HFFc6 (cell line): ENCODE measurements around the gene MEF2A. TPM values are rescaled to one million over a fixed set of nuclear protein-coding genes. Genes with fewer than 3 reads are reported as not detected.

ENCODE experiments used
- DNase-seq: peaks from one replicate; pipeline ENCODE4 v3.0.0-alpha.2; 2018
- H3K27ac Mint-ChIP-seq: 2 replicates; pipeline ENCODE4 v1.8.0; 2020; ENCODE audit warnings: mild to moderate bottlenecking, mixed read lengths
- H3K27me3 Mint-ChIP-seq: 2 replicates; pipeline ENCODE4 v1.8.0; 2021; ENCODE audit warnings: mild to moderate bottlenecking, moderate library complexity, mixed read lengths; ENCODE audit not compliant: insufficient read depth
- H3K36me3 Mint-ChIP-seq: 2 replicates; pipeline ENCODE4 v1.8.0; 2021; ENCODE audit warnings: low read depth, mixed read lengths
- H3K4me1 Mint-ChIP-seq: 2 replicates; pipeline ENCODE4 v1.8.0; 2020; ENCODE audit warnings: low read depth, mixed read lengths
- H3K4me3 Mint-ChIP-seq: 2 replicates; pipeline ENCODE4 v1.8.0; 2020; ENCODE audit warnings: mild to moderate bottlenecking, moderate library complexity, mixed read lengths
- H3K9me3 Mint-ChIP-seq: 2 replicates; pipeline ENCODE4 v1.8.0; 2020; ENCODE audit warnings: mild to moderate bottlenecking, mixed read lengths
- total RNA-seq, 6 experiments: library from RNA; stranded (reverse); fragmentation: NEBNext Ultra II Directional; extraction: Animal tissue kit (Norgen Biotek cat#: 25700); gene quantifications; 2 replicates in 1 of 6; 3 replicates in 5 of 6; pipeline ENCODE4 v1.2.3, GENCODE V29; 2021
- TF ChIP-seq, protein P1 (sequence below): fragments of 200-600 bp; sonication (generic); IDR thresholded peaks from 2 replicates; pipeline ENCODE4 v1.5.0; 2021; ENCODE audit warnings: antibody characterized with exemption, mild to moderate bottlenecking

Gene MEF2A
- total RNA-seq, 6 experiments from 2014 or later, result 22.8 to 25.8 (median 24.0) TPM

DNA sequence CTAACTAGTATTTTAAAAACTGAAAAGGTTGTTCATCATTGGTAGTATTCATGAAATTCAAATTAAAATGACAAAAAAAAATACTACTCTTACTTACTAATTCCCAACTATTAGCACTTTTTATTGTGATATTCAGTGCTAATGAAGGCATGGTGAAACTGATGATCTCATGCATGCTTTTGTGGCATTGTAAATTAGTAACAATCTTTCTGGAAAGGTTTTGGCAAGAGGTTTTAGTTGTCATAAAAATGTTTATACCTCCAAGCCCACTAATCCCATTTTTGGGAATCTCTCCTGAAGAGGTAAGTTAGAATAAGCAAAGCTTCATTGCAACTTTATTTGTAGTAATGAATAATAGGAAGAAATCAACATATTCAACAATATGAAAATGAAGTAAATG is 114.5 kb downstream of the MEF2A start:
- DNase-seq, result no peak
- TF ChIP-seq, protein P1, sequence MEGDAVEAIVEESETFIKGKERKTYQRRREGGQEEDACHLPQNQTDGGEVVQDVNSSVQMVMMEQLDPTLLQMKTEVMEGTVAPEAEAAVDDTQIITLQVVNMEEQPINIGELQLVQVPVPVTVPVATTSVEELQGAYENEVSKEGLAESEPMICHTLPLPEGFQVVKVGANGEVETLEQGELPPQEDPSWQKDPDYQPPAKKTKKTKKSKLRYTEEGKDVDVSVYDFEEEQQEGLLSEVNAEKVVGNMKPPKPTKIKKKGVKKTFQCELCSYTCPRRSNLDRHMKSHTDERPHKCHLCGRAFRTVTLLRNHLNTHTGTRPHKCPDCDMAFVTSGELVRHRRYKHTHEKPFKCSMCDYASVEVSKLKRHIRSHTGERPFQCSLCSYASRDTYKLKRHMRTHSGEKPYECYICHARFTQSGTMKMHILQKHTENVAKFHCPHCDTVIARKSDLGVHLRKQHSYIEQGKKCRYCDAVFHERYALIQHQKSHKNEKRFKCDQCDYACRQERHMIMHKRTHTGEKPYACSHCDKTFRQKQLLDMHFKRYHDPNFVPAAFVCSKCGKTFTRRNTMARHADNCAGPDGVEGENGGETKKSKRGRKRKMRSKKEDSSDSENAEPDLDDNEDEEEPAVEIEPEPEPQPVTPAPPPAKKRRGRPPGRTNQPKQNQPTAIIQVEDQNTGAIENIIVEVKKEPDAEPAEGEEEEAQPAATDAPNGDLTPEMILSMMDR, result no peak
- Mint-ChIP-seq H3K27me3 (no peaks in the 10 kb centered on the region; the same call in 1 of the 2 replicates), H3K9me3 (no peaks in the 10 kb centered on the region; the same call in 1 of the 2 replicates), H3K4me1 (peaks cover 15% of the 10 kb centered on the region), H3K4me3 (no peak overlapping the region), H3K27ac (no peak overlapping the region), H3K36me3 (peaks cover 37% of the 10 kb centered on the region)

DNA sequence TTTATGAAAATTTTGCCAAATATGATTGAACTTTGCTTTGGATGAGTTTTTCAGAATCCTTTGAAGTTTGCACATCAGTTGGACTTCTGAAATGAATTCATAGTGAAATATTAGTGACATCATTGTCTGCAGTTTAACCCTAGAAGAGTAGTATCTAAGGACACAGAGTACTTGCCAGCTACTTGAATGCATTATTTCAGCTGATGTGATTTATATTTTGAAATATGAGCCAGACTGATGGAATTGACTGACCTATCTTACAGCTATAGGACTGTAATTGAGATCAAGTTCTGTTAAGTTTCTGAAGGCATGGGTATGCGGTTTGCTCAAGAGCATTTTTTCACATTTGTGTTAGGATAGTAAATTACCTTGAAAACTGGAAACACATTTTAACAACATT is 116.2 kb downstream of the MEF2A start:
- no peaks in the 10 kb centered on the region; the same call in 1 of the 2 replicates for H3K27me3 Mint-ChIP-seq
- H3K36me3 Mint-ChIP-seq, result peaks cover 45% of the 10 kb centered on the region
- DNase-seq, result no peak
- peak overlapping the region; percentile 22; the same call in 1 of the 2 replicates for H3K27ac Mint-ChIP-seq
- TF ChIP-seq, protein P1, result no peak
- H3K4me3 Mint-ChIP-seq, result no peak overlapping the region
- H3K4me1 Mint-ChIP-seq, result peaks cover 15% of the 10 kb centered on the region
- peaks cover 9% of the 10 kb centered on the region for H3K9me3 Mint-ChIP-seq

DNA sequence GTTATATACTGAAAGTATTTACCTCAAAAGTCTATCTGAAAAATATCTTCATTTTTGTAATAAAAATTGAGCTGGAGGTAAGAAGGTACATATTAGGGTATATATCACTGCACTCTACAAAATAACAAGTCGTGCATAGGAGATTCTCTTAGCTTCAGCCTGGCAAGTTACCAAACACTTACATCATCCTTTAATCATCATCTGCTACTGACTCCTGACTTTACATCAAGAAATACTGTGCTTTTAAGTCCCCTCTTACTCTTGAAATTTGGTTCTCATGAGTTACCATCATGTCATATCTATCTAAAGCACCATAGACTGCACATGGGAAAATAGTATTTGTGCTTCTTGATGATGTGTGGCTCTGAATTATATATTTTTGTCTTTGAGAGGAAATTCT is 116.7 kb downstream of the MEF2A start:
- H3K36me3 Mint-ChIP-seq, result peaks cover 45% of the 10 kb centered on the region
- H3K27ac Mint-ChIP-seq, result peak overlapping the region; percentile 22; the same call in 1 of the 2 replicates
- H3K4me1 Mint-ChIP-seq, result peaks cover 15% of the 10 kb centered on the region
- peak; percentile 70 for DNase-seq
- no peak overlapping the region for H3K4me3 Mint-ChIP-seq
- TF ChIP-seq, protein P1, result no peak
- H3K9me3 Mint-ChIP-seq, result peaks cover 9% of the 10 kb centered on the region
- no peaks in the 10 kb centered on the region; the same call in 1 of the 2 replicates for H3K27me3 Mint-ChIP-seq

DNA sequence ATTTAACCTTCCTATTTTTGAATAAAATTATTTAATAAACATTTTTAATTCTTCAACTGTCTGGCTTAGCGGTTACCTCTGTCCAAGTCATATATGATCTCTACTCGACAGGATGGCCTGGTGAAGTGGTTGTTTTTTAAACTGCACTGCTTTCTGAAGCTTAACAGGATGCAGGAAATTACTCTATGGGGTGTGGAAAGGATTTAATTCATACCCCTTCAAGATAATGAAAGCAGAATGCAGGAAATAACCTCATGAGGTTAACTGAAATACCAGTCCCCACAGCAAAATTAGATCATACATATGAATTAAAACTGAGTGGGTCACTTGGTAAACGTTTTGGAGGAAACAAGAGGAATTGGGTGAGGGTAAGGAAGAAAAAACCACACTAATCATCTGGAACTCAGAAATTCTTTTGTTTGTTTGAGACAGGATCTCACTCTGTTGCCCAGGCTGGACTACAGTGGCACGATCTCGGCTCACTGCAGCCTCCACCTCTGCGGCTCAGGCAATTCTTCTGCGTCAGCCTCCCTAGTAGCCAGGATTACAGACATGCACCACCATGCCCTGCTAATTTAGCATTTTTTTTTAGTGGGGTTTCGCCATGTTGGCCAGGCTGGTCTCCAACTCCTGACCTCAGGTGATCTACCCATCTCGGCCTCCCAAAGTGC is 117.4 kb downstream of the MEF2A start:
- Mint-ChIP-seq H3K27ac (peak overlapping the region; percentile 54), H3K4me3 (no peak overlapping the region), H3K4me1 (peaks cover 15% of the 10 kb centered on the region), H3K36me3 (peaks cover 44% of the 10 kb centered on the region), H3K27me3 (no peaks in the 10 kb centered on the region; the same call in 1 of the 2 replicates), H3K9me3 (peaks cover 9% of the 10 kb centered on the region)
- no peak for DNase-seq
- TF ChIP-seq, protein P1, result no peak

DNA sequence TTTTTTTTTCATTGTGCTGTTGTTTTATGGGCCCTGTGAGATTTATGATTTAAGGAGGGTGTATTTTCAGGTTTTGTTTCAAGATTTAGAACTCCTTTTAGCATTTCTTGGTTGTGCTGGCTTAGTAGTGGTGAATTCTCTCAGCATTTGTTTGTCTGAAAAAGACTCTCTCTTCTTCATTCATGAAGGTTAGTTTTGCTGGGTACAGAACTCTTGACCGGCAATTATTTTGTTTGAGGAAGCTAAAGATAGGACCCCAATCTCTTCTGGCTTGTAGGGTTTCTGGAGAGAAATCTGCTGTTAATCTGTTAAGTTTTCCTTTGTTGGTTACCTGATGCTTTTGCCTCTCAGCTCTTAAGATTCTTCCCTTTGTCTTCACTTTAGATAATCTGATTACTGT is 120.5 kb downstream of the MEF2A start:
- H3K27ac Mint-ChIP-seq, result no peak overlapping the region
- H3K36me3 Mint-ChIP-seq, result peaks cover 41% of the 10 kb centered on the region

More for the DNA sequence above, 120.5 kb downstream of the MEF2A start:
- no peak overlapping the region for H3K4me3 Mint-ChIP-seq
- DNase-seq, result no peak
- TF ChIP-seq, protein P1, result no peak
- H3K4me1 Mint-ChIP-seq, result peaks cover 15% of the 10 kb centered on the region
- H3K9me3 Mint-ChIP-seq, result peaks cover 9% of the 10 kb centered on the region
- H3K27me3 Mint-ChIP-seq, result no peaks in the 10 kb centered on the region; the same call in 1 of the 2 replicates
